Measurements from ENCODE around the gene LYRM4.

DNA sequence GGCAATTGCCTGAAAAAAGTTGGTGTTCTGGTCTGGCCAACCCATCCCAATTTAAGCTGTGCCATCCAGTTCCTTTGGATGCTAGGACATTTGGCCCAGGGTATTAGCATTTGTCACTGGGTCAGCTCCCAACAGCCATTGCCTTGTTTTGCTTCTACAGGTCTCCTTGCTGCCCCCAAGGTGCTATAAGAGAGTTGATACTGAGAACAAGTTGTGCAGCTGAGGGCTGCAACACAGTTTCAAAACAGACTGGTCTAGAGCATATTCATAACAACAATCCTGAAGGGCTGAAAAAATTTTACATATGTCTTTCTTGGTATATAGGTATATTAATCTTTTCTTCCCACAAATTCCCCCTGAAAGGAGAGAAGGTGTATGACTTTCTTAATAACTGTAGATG is 61.0 kb downstream of the LYRM4 start:
- TF ChIP-seq, protein P1, sequence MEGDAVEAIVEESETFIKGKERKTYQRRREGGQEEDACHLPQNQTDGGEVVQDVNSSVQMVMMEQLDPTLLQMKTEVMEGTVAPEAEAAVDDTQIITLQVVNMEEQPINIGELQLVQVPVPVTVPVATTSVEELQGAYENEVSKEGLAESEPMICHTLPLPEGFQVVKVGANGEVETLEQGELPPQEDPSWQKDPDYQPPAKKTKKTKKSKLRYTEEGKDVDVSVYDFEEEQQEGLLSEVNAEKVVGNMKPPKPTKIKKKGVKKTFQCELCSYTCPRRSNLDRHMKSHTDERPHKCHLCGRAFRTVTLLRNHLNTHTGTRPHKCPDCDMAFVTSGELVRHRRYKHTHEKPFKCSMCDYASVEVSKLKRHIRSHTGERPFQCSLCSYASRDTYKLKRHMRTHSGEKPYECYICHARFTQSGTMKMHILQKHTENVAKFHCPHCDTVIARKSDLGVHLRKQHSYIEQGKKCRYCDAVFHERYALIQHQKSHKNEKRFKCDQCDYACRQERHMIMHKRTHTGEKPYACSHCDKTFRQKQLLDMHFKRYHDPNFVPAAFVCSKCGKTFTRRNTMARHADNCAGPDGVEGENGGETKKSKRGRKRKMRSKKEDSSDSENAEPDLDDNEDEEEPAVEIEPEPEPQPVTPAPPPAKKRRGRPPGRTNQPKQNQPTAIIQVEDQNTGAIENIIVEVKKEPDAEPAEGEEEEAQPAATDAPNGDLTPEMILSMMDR (IDR thresholded peaks at IDR 0.05 in 4 of 5, conservative IDR thresholded peaks at IDR 0.05 in 1 of 5), result no peak
- no peak for TF ChIP-seq POLR2A (IDR thresholded peaks at IDR 0.05)

All from gastrocnemius medialis (tissue), 4 donors.